Panc1 (cell line): ENCODE results near the gene EML6.

Experiments used
- CTCF ChIP-seq: fragments of 450-650 bp; IDR thresholded peaks from 2 replicates; pipeline ENCODE4 v1.5.1; 2017; ENCODE audit warnings: mild to moderate bottlenecking
- REST ChIP-seq, 2 experiments: IDR thresholded peaks; 2 replicates each; pipeline ENCODE4 v1.6.1; 2011 to 2012; ENCODE audit warnings: low read depth in 2 of 2, control low read depth in 1 of 2, low read length in 1 of 2, mild to moderate bottlenecking in 1 of 2, moderate library complexity in 1 of 2; ENCODE audit not compliant: insufficient read depth in 1 of 2
- TCF7L2 ChIP-seq: IDR thresholded peaks from 2 replicates; pipeline ENCODE4 v1.6.1; 2011; ENCODE audit warnings: mild to moderate bottlenecking, low read depth, low read length, inconsistent platforms

- TF ChIP-seq CTCF (no peak), TCF7L2 (no peak), REST (IDR thresholded peaks at IDR 0.05; ENCODE audit: insufficient read depth in 1 of 2, low read depth in 2 of 2, low read length in 1 of 2) (no peak)
Observed at GRCh38 chr2:54824567-54824966, 101.1 kb downstream of the EML6 start.
